Fibroblast of peridontal ligament (primary cell): Measurements from ENCODE around the gene DBH.

ENCODE experiments used
- DNase-seq: peaks from one replicate; pipeline ENCODE4 v3.0.0-alpha.2; 2010; ENCODE audit errors: extremely low read depth

The DBH gene

DNA sequence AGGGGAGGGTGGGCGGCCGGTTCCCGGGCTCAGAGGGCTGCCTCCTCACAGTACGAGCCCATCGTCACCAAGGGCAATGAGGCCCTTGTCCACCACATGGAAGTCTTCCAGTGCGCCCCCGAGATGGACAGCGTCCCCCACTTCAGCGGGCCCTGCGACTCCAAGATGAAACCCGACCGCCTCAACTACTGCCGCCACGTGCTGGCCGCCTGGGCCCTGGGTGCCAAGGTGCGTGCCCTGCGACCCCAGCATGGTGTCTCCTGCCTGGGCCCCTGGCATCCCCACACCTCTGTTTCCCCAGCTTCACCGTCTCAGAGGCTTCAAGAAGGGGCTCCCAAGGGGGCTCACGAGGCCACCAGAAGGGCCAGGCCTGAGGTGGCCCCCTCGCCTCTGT lies 7.2 kb downstream of the DBH start:
- no peak for DNase-seq

GRCh38 chr9:133643978-133644760 lies 8.0 kb downstream of the DBH start:
- no peak for DNase-seq

DNA sequence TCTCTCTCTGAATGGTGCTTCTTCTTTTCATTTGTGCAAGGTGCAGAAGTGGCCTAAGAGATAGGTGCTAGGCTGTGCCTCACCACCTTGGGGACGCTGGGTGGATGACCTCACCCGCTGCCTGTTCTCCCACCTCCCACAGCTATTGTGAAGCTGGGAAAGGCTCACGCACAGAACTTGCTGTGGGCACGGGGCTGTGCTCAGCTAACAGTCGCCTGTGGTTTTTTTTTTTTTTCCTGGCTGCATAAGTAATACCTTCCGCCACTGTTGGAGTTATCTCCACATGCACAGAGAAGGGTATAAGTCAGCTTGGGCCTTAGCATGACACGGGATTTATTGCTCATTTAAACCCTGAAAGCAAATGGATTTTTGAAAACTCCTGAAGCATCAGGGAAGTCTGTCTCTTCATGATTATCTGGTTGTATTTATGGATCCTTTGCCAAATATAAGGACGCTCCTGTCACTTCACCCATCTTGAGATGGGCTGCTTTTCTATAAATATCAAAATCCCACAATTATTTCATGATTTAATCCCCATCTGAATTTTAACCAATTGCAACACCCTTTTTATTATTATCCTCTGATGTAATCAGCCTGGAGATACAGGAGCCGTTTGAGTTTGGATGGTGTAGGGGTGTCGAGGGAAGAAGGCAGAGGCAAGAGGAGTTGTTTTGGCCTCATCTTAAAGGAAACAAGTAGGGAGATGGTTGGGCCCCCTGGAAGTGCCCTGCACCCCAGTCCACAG lies 9.0 kb downstream of the DBH start:
- no peak for DNase-seq

GRCh38 chr9:133647148-133647547 lies 11.0 kb downstream of the DBH start:
- DNase-seq, result no peak

DNA sequence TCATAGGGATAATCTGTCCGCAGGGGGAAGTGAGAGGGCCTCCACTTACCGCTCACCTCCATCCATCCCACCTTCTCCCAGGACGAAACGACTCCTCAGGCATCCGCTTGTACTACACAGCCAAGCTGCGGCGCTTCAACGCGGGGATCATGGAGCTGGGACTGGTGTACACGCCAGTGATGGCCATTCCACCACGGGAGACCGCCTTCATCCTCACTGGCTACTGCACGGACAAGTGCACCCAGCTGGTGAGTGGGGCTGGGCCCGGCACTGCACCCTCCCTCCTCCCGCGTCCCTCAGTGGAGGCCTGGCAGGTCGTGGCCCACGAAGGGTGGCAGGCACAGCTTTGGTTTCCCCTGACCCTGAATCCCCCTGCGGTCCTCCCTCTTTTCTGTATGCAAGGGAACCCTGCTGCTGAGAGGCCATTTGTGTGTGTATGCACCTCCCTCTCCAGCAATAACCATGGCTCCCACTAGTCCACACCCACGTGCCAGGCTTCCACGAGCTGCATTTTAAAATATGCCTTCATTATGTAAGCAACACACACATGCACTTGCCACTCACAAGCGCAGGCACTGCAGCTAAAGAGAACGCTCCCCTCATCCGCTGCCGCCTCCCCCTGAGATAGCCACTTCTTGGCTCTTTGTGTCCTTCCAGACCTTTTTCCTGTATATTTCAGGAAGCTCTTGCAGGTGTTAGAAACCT lies 11.8 kb downstream of the DBH start:
- no peak for DNase-seq

GRCh38 chr9:133649194-133649593 lies 13.0 kb downstream of the DBH start:
- DNase-seq, result no peak

GRCh38 chr9:133650026-133650425 lies 13.9 kb downstream of the DBH start:
- DNase-seq, result no peak

- DNase-seq, result no peak
These were observed 17.5 kb downstream of the DBH start for GRCh38 chr9:133653638-133654037.

- no peak for DNase-seq
These were observed 18.8 kb downstream of the DBH start for GRCh38 chr9:133654736-133655657.

GRCh38 chr9:133655701-133656100 lies 19.5 kb downstream of the DBH start:
- DNase-seq, result no peak

DNA sequence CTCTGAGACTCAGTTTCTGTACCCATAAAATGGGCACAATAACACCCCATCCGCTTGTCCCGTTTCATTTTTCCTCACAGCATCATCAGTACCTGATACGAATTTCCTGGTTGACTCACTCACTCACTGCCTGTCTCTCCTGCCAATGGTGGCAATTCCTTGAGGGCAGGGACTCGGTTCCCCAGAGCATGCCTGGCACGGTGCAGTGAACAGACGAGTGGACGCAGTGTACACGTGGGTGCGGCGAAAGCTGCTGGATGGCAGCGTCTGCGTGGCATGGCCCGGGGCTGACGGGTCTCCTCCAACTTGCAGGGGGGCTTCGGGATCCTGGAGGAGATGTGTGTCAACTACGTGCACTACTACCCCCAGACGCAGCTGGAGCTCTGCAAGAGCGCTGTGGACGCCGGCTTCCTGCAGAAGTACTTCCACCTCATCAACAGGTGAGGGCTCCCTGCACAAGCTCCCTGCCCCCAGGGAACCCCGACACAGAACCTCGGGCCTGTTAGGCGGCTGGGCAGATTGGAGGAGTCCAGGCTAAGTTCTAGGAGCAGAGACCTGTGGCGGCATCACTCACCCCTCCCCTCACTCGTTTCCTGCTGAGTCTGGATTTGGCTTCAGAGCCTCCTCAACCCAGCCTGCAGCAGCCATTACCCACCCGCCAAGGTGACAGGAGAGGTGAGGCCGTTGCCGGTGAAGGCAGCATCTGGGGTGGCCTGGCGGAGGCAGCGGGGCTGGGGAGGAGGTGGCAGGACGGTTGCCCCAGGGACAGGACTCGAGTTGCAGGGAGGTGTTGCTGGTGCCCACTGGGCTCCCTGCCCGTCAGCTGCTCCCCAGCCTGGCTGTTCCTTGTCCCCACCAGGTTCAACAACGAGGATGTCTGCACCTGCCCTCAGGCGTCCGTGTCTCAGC lies 20.3 kb downstream of the DBH start:
- no peak for DNase-seq

DNA sequence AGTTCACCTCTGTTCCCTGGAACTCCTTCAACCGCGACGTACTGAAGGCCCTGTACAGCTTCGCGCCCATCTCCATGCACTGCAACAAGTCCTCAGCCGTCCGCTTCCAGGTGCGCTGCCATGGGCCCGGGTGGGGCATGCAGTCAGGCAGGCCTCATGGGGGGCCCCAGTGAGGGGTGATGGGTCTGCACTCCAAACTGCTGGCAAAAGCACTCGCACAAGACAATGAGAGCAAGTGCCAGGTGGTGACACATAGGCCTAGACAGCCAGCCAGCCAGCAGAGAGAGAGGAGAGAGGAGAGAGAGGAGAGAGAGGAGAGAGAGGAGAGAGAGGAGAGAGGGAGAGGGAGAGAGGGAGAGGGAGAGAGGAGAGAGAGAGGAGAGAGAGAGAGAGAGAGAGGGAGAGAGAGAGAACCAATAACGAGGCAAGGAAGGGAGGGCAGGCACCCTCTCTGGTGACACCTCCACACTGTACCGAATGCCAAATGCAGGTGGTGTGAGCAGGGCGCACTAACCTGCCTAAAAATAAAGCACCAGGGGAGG lies 21.0 kb downstream of the DBH start:
- DNase-seq, result peak; percentile 10

DNA sequence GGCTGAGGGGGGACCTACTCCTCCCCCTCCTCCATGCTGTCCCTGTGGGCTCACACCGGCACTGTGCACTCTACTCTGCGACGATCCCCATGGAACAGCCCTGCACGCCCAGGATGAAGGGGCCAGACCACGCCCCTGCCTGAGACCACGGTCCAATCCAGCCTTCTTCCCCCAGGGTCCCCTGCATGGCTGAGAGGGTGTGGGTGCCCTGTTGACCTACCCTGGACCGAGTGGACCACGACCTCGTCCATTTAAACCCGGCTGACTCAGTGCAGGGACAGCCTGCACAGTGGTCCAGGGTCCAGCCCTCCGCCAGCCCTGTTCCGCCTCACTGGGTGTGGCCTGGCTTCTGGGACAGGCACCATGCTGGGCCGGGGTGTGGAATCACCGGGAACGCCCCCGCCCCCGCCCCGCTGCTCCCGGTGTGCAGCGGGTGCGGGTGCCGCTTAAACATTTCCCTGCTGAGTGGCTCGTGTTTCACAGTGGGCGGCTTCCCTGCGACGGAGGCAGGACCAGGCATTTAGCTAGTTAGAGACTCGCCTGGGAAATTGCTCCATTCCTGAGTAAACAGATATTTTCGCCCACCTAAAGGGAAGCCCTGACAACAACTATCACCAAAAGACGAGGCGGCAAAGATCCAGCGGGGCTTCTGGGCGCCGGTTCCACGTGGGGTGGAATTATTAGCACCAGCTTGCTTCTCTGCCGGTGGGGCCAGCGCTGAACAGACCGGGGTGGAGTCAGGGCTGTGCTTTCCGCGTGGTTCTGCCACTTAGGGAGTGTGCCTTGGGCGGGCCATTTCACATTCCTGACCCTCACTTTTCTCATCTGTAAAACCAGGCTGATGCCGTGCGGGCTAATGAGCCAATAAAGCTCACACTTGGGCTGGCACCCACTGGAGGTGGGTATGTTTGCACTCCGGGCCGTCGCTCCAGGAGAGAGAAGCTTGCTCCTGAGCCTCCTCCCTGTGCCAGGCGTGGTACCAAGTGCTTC lies 22.6 kb downstream of the DBH start:
- DNase-seq, result peak; percentile 2

DNA sequence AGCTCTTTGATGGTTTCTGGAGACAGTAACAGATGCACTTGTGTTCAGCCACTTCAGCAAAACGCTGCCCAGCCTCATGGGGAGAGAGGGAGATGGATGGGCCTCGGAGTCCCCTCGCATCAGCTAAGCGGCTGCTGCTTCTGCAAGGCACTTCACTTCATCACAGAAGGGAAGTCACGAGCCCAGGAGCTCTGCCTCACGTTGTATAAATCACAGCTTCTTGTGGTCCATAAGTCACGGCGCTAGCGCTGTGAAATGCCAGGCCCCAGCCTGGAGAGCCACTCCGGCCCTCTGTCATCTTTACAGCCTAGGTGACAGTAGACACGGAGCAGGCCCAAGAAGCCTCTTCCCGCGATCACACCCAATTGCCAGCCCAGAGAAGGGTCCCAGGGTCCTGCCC lies 23.4 kb downstream of the DBH start:
- DNase-seq, result no peak

DNA sequence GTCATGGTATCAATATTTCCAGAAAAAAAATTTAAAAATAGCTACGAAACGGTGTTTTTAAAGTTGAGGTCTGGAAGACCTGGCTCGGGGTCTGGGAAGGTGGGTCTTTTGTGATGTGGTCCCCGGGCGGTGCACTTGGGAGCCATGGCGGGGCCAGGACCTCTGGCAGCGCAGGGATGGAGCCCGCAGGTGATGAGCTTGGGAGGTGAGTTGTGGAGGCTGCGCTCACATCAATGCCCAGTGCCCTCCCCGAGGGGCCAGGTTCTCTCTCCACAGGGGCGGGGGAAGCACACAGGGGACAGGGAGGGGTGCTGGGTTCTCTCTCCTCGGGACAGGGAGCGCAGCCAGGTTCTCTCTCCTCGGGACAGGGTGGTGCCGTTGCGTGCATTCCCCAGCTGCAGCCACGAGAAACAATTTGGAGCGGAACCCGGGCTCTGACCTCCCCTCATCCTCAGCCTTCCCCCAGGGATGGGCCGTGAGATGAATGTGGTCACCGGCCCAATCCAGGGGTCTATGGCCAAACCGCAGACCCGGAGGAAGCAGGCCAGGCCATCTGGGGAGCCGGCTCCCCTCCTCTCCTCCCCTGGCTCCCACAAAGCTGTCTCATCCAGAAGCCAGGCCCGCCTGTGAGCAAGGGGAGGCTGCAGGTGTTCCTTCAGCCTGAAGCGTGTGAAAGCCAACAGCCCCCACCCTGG lies 25.8 kb downstream of the DBH start:
- DNase-seq, result no peak

DNA sequence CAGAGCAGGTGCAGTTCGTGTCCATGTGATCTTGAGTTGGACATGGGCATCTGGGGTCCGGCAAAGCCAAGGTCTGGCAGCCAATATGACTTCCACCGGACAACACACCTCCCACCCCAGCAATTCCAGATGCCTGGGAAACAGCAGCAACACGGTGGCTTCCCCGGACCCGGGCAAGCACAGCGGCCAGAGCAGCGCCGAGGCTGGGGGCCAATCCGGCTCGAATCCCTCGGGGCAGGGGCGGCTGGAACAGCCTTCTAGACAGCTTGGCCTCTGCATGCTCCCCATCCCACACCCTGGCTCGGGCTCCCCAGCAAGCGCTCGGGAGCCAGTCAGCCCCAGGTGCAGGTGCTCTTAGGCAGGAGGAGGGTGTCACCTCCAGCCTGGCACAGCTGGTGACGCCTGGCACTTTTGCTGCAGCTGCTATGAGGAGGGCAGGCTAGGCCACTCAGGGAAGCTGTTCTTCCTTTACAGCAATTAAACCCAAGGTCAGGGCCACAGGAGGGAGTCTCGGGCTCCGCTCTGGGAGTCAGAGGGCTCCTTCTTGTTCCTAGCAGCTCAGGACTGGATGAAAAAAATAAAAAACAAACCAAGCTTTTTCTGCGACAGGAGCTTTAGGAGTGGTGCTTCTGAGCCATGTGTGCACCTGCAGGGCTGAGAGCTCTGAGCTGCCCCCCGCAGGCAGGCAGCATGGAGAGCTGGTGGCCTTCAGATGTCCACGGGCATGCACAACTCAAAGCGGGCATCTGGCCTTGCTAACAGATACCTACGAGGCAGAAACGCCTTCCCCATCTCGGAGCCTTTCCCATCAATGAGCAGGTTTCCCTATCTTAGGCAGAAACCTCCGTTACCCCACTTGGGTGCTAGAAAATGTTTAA lies 28.2 kb downstream of the DBH start:
- no peak for DNase-seq

GRCh38 chr9:133665096-133665495 lies 28.9 kb downstream of the DBH start:
- no peak for DNase-seq
